H1 (cell line): ENCODE results near the gene ZNF394. TPM values are rescaled to one million over a fixed set of nuclear protein-coding genes. Genes with fewer than 3 reads are reported as not detected.
A peak's percentile ranks its signal among the peaks of the same experiment; 100 is the strongest.

Experiments used
- CTCF ChIA-PET: fragments of 300-600 bp; sonication (Branson Sonifier 250); formaldehyde crosslinking; loops from one replicate; lab custom pipeline; 2021; ENCODE audit not compliant: partially characterized antibody; lab: Charles Lee
- POLR2A ChIA-PET: fragments of 300-600 bp; sonication (Branson Sonifier 250); formaldehyde crosslinking; loops from one replicate; lab custom pipeline; 2021; ENCODE audit warnings: inconsistent platforms; ENCODE audit not compliant: partially characterized antibody; lab: Charles Lee
- DNase-seq, 2 experiments: peaks; one replicate each; pipeline versions ENCODE4 v3.0.0 to v3.0.0-alpha.2; 2010 to 2022; ENCODE audit warnings: low spot score in 2 of 2, low read depth in 1 of 2, mixed read lengths in 1 of 2
- FAIRE-seq: peaks from 2 replicates; lab custom pipeline; 2011; peaks lifted over from hg19 to GRCh38; lab: Jason Lieb, UNC
- H2AFZ ChIP-seq: 2 replicates; pipeline ENCODE4 v1.8.1; 2012; ENCODE audit warnings: low read length, inconsistent platforms
- H2AK5ac ChIP-seq: 2 replicates; pipeline ENCODE4 v1.6.1; 2013; ENCODE audit warnings: low read depth, low read length
- H2BK120ac ChIP-seq: replicated peaks from 2 replicates; pipeline ENCODE3; 2013; ENCODE audit warnings: low read depth, low read length, inconsistent platforms
- H2BK12ac ChIP-seq: 2 replicates; pipeline ENCODE4 v1.6.1; 2013; ENCODE audit warnings: low read depth, low read length
- H2BK15ac ChIP-seq: 2 replicates; pipeline ENCODE4 v1.6.1; 2013; ENCODE audit warnings: low read length
- H2BK20ac ChIP-seq: 2 replicates; pipeline ENCODE4 v1.6.1; 2013; ENCODE audit warnings: low read length
- H2BK5ac ChIP-seq: 2 replicates; pipeline ENCODE4 v1.6.1; 2013; ENCODE audit warnings: low read depth, low read length
- H3K14ac ChIP-seq: 2 replicates; pipeline ENCODE4 v1.6.1; 2013; ENCODE audit warnings: inconsistent platforms; ENCODE audit not compliant: insufficient read length
- H3K18ac ChIP-seq: 2 replicates; pipeline ENCODE4 v1.6.1; 2013; ENCODE audit warnings: low read length; ENCODE audit errors: extremely low read depth
- H3K23ac ChIP-seq: 2 replicates; pipeline ENCODE4 v1.6.1; 2013; ENCODE audit warnings: inconsistent platforms; ENCODE audit not compliant: insufficient read length
- H3K23me2 ChIP-seq: 2 replicates; pipeline ENCODE4 v1.6.1; 2013; ENCODE audit warnings: low read depth, low read length
- H3K27ac ChIP-seq: 2 replicates; pipeline ENCODE4 v1.6.1; 2011; ENCODE audit warnings: low read depth, low read length, inconsistent platforms
- H3K27me3 ChIP-seq, 4 experiments: replicated peaks in 1 of 4; 1 replicate in 1 of 4; 2 replicates in 3 of 4; pipeline versions ENCODE4 v1.6.1 to v1.8.1; 2011 to 2013; ENCODE audit warnings: low read length in 3 of 4, mild to moderate bottlenecking in 3 of 4, inconsistent platforms in 2 of 4, mixed read lengths in 2 of 4, moderate library complexity in 1 of 4; ENCODE audit not compliant: control insufficient read depth in 3 of 4, insufficient read depth in 3 of 4; ENCODE audit errors: extremely low read depth in 1 of 4
- H3K36me3 ChIP-seq, 4 experiments: 2 replicates each; pipeline versions ENCODE4 v1.6.1 to v1.8.1; 2011 to 2013; ENCODE audit warnings: mild to moderate bottlenecking in 4 of 4, low read length in 3 of 4, moderate library complexity in 2 of 4, control low read depth in 1 of 4, inconsistent platforms in 1 of 4; ENCODE audit not compliant: insufficient read depth in 4 of 4, control insufficient read depth in 2 of 4
- H3K4ac ChIP-seq: replicated peaks from 2 replicates; pipeline ENCODE3; 2013; ENCODE audit warnings: low read length, low read depth, mixed read lengths, inconsistent platforms; ENCODE audit not compliant: insufficient read length
- H3K4me1 ChIP-seq, 4 experiments: replicated peaks in 1 of 4; 1 replicate in 1 of 4; 2 replicates in 3 of 4; pipeline versions ENCODE4 v1.6.1 to v1.8.1; 2011 to 2013; ENCODE audit warnings: low read length in 3 of 4, inconsistent platforms in 2 of 4, mixed read lengths in 1 of 4; ENCODE audit not compliant: insufficient read depth in 4 of 4, control insufficient read depth in 3 of 4
- H3K4me2 ChIP-seq, 2 experiments: 2 replicates each; pipeline versions ENCODE4 v1.6.1 to v1.8.1; 2011 to 2013; ENCODE audit warnings: low read depth in 2 of 2, low read length in 2 of 2, control low read depth in 1 of 2, inconsistent platforms in 1 of 2, mild to moderate bottlenecking in 1 of 2; ENCODE audit not compliant: insufficient read depth in 1 of 2
- H3K4me3 ChIP-seq, 4 experiments: fragments of 200-600, 300-600 bp in 1 of 4; sonication (generic), shearing (Covaris generic), sonication (Bioruptor Twin) in 1 of 4; 2 replicates each; pipeline versions ENCODE4 v1.5.1 to v1.8.1; 2011 to 2016; ENCODE audit warnings: low read length in 4 of 4, low read depth in 3 of 4, control low read depth in 2 of 4, inconsistent platforms in 2 of 4, mild to moderate bottlenecking in 2 of 4, mixed read lengths in 1 of 4, moderate library complexity in 1 of 4; ENCODE audit not compliant: insufficient read depth in 2 of 4; ENCODE audit errors: extremely low read depth in 1 of 4
- H3K56ac ChIP-seq: replicated peaks from 2 replicates; pipeline ENCODE3; 2013; ENCODE audit warnings: low read depth, mild to moderate bottlenecking, mixed read lengths, low read length, inconsistent platforms; ENCODE audit not compliant: insufficient read length
- H3K79me1 ChIP-seq: 2 replicates; pipeline ENCODE4 v1.6.1; 2013; ENCODE audit warnings: low read depth, low read length, control low read depth
- H3K79me2 ChIP-seq, 2 experiments: 2 replicates each; pipeline versions ENCODE4 v1.6.1 to v1.8.1; 2012 to 2013; ENCODE audit warnings: low read length in 2 of 2, mild to moderate bottlenecking in 2 of 2, inconsistent platforms in 1 of 2; ENCODE audit not compliant: insufficient read depth in 2 of 2, control insufficient read depth in 1 of 2
- H3K9ac ChIP-seq, 4 experiments: replicated peaks in 1 of 4; 1 replicate in 1 of 4; 2 replicates in 3 of 4; pipeline versions ENCODE4 v1.6.1 to v1.8.1; 2011 to 2013; ENCODE audit warnings: low read depth in 3 of 4, low read length in 3 of 4, control low read depth in 2 of 4, mild to moderate bottlenecking in 2 of 4, moderate library complexity in 2 of 4, inconsistent platforms in 1 of 4; ENCODE audit errors: extremely low read depth in 1 of 4
- H3K9me3 ChIP-seq, 2 experiments: 2 replicates each; pipeline versions ENCODE4 v1.6.1 to v1.8.1; 2012 to 2013; ENCODE audit warnings: mild to moderate bottlenecking in 2 of 2, moderate library complexity in 2 of 2, control low read depth in 1 of 2, inconsistent platforms in 1 of 2, low read depth in 1 of 2, low read length in 1 of 2, mixed read lengths in 1 of 2; ENCODE audit not compliant: insufficient read depth in 2 of 2
- H4K20me1 ChIP-seq, 2 experiments: replicated peaks in 1 of 2; 2 replicates each; pipeline versions ENCODE3 to v1.8.1; 2011 to 2013; ENCODE audit warnings: inconsistent platforms in 2 of 2, low read length in 2 of 2, mild to moderate bottlenecking in 1 of 2; ENCODE audit not compliant: insufficient read depth in 2 of 2, control insufficient read depth in 1 of 2
- H4K5ac ChIP-seq: 2 replicates; pipeline ENCODE4 v1.6.1; 2013; ENCODE audit warnings: low read length, low read depth, mixed read lengths, inconsistent platforms; ENCODE audit not compliant: insufficient read length
- H4K8ac ChIP-seq: 2 replicates; pipeline ENCODE4 v1.8.0; 2013; ENCODE audit warnings: mild to moderate bottlenecking, moderate library complexity, low read length, inconsistent platforms; ENCODE audit not compliant: insufficient read depth; ENCODE audit errors: extremely low read depth
- H4K91ac ChIP-seq: replicated peaks from 2 replicates; pipeline ENCODE3; 2013; ENCODE audit warnings: low read length, mixed read lengths, inconsistent platforms; ENCODE audit not compliant: insufficient read length
- CTBP2 ChIP-seq: IDR thresholded peaks from 2 replicates; pipeline ENCODE4 v1.7.0; 2011; ENCODE audit warnings: borderline replicate concordance, mild to moderate bottlenecking, moderate library complexity, mixed read lengths, low read length; ENCODE audit not compliant: insufficient read depth, insufficient read length
- JUND ChIP-seq: IDR thresholded peaks from 2 replicates; pipeline ENCODE4 v1.6.1; 2011; ENCODE audit warnings: mild to moderate bottlenecking, improper control_type of control experiment, low read length
- RBBP5 ChIP-seq: IDR thresholded peaks from 2 replicates; pipeline ENCODE4 v1.7.1; 2012; ENCODE audit warnings: low read depth, mild to moderate bottlenecking, inconsistent platforms, low read length, moderate library complexity, borderline replicate concordance
- RNF2 ChIP-seq: fragments of 200-900, 300-1000 bp; sonication (generic); IDR thresholded peaks from 2 replicates; pipeline ENCODE4 v1.7.1; 2016; ENCODE audit warnings: borderline replicate concordance, low read depth, mild to moderate bottlenecking, antibody characterized with exemption, low read length; ENCODE audit not compliant: poor library complexity, severe bottlenecking; ENCODE audit errors: missing control alignments
- SIN3A ChIP-seq, 2 experiments: IDR thresholded peaks in 1 of 2; conservative IDR thresholded peaks in 1 of 2; 2 replicates each; pipeline ENCODE4 v1.6.1; 2011 to 2012; ENCODE audit warnings: low read length in 2 of 2, improper control_type of control experiment in 1 of 2, low read depth in 1 of 2, mild to moderate bottlenecking in 1 of 2
- SUZ12 ChIP-seq: fragments of 200-600 bp; sonication (generic); IDR thresholded peaks from 2 replicates; pipeline ENCODE4 v1.6.1; 2012; ENCODE audit warnings: mild to moderate bottlenecking, inconsistent platforms, low read length, moderate library complexity, mixed read lengths
- TCF12 ChIP-seq: IDR thresholded peaks from 2 replicates; pipeline ENCODE4 v1.6.1; 2011; ENCODE audit warnings: low read depth, mild to moderate bottlenecking, low read length
- WGBS, 2 experiments: shearing (Covaris generic) in 1 of 2; methylation state at CpG; one replicate each; pipeline versions ENCODE4 v1.1.6 to v1.1.7; 2013 to 2015; ENCODE audit warnings: low lambda C conversion rate in 2 of 2, mixed read lengths in 2 of 2, inconsistent platforms in 1 of 2, low coverage in 1 of 2, missing lambda C conversion rate in 1 of 2; ENCODE audit not compliant: insufficient replicate concordance in 2 of 2, insufficient coverage in 1 of 2, insufficient read length in 1 of 2; ENCODE audit errors: extremely low coverage in 1 of 2, missing lambda C conversion rate in 1 of 2; 5-methylcytosine and 5-hydroxymethylcytosine counted together
- polyA plus RNA-seq, 7 experiments: library from polyadenylated mRNA; depleted of rRNA in 3 of 7; stranded (reverse) in 5 of 7; unstranded in 2 of 7; fragments of >200 nt in 5 of 7; fragments of 200-250 nt in 2 of 7; gene quantifications; 1 replicate in 5 of 7; 2 replicates in 1 of 7; 4 replicates in 1 of 7; pipeline versions ENCODE4 v1.2.1 to v1.2.3, GENCODE V29; 2011 to 2013; ENCODE audit warnings: missing spikeins in 2 of 7, mixed read lengths in 2 of 7
- total RNA-seq: library from RNA; stranded (reverse); fragmentation: NEBNext Ultra II Directional; extraction: Animal tissue kit (Norgen Biotek cat#: 25700); gene quantifications from 2 replicates; pipeline ENCODE4 v1.2.1, GENCODE V29; 2021
- TF ChIP-seq, protein P1 (sequence below): IDR thresholded peaks from 2 replicates; pipeline ENCODE4 v1.6.1; 2012; ENCODE audit warnings: low read length, inconsistent platforms

ZNF394 gene
- total and polyA plus RNA-seq, 2 of the 8 experiments (the other 6 are each of a cell fraction or from before 2014, with no cell fraction given): 6.6 to 19.3 TPM

GRCh38 chr7:99500637-99501009 is 542 bp upstream of the ZNF394 start:
- Histone ChIP-seq H3K23me2 (peaks cover 9% of the 10 kb centered on the region; the same call in 1 of the 2 replicates), H3K79me1 (peaks cover 7% of the 10 kb centered on the region; the same call in 1 of the 2 replicates), H2BK120ac (no peak overlapping the region), H3K27me3 (no peaks in the 10 kb centered on the region), H4K20me1 (peaks cover 5 to 12% of the 10 kb centered on the region in 2 experiments), H4K91ac (no peak overlapping the region), H3K4ac (no peak overlapping the region), H4K8ac (no peak overlapping the region), H2BK12ac (no peak overlapping the region), H3K56ac (no peak overlapping the region), H3K18ac (no peak overlapping the region), H2BK20ac (no peak overlapping the region), H3K23ac (no peak overlapping the region), H3K27ac (no peak overlapping the region), H2BK15ac (no peak overlapping the region), H2AFZ (no peak overlapping the region), H3K9ac (peak overlapping the region in 3 of 4 experiments; percentile 67 to 94 (median 86); a peak in 5 of 7 replicates), H3K36me3 (peaks cover 0 to 10% (median 3%) of the 10 kb centered on the region in 4 experiments; a peak in 4 of 8 replicates), H3K79me2 (peaks cover 9 to 37% of the 10 kb centered on the region in 2 experiments), H2AK5ac (no peak overlapping the region), H3K14ac (no peak overlapping the region), H3K4me3 (peak overlapping the region; percentile 86 to 100 (median 93)), H4K5ac (no peak overlapping the region), H3K9me3 (no peaks in the 10 kb centered on the region), H3K4me1 (peaks cover 0 to 4% (median 0%) of the 10 kb centered on the region in 4 experiments; a peak in 3 of 7 replicates), H3K4me2 (peak overlapping the region; percentile 63 to 93), H2BK5ac (no peak overlapping the region)
- FAIRE-seq (no peak), DNase-seq (no peak)
- ChIA-PET POLR2A (interaction anchor here (0.6 to 3.4 kb wide), 15 partner anchors 9 to 231 kb away, joined by 3 to 21 read pairs (median 3); partner anchors contain the start of genes BUD31, FAM200A, PDAP1 and ZNF655), CTCF (interaction anchor here (0.7 to 2.0 kb wide), 7 partner anchors 12 to 843 kb away, joined by 3 to 6 read pairs (median 3); no protein-coding TSS in a partner anchor)
- TF ChIP-seq CTBP2 (no peak), SUZ12 (no peak), JUND (no peak), SIN3A (conservative IDR thresholded peaks at IDR 0.05 in 1 of 2, IDR thresholded peaks at IDR 0.05 in 1 of 2; ENCODE audit: low read depth in 1 of 2, low read length in 2 of 2) (no peak), TCF12 (no peak), RNF2 (no peak), RBBP5 (no peak)
- TF ChIP-seq, protein P1, sequence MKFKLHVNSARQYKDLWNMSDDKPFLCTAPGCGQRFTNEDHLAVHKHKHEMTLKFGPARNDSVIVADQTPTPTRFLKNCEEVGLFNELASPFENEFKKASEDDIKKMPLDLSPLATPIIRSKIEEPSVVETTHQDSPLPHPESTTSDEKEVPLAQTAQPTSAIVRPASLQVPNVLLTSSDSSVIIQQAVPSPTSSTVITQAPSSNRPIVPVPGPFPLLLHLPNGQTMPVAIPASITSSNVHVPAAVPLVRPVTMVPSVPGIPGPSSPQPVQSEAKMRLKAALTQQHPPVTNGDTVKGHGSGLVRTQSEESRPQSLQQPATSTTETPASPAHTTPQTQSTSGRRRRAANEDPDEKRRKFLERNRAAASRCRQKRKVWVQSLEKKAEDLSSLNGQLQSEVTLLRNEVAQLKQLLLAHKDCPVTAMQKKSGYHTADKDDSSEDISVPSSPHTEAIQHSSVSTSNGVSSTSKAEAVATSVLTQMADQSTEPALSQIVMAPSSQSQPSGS: no peak
- 50% methylated on average over 16 of the region's 16 CpGs; no CpG with 5 or more reads in 1 of the 2 experiments for WGBS, 2 experiments
